OCI-M2 (cell line): ENCODE results near the gene GDPGP1.
"Not testable (repeated sequence)": the region's sequence is repeated elsewhere in the genome, so short reads cannot be mapped to it uniquely, and the experiment has no call there.

ENCODE experiments used
- DNase-seq: peaks from one replicate; lab custom pipeline; 2025; ENCODE audit not compliant: unreplicated experiment; lab: John Stamatoyannopoulos, UW

GDPGP1 gene

DNA sequence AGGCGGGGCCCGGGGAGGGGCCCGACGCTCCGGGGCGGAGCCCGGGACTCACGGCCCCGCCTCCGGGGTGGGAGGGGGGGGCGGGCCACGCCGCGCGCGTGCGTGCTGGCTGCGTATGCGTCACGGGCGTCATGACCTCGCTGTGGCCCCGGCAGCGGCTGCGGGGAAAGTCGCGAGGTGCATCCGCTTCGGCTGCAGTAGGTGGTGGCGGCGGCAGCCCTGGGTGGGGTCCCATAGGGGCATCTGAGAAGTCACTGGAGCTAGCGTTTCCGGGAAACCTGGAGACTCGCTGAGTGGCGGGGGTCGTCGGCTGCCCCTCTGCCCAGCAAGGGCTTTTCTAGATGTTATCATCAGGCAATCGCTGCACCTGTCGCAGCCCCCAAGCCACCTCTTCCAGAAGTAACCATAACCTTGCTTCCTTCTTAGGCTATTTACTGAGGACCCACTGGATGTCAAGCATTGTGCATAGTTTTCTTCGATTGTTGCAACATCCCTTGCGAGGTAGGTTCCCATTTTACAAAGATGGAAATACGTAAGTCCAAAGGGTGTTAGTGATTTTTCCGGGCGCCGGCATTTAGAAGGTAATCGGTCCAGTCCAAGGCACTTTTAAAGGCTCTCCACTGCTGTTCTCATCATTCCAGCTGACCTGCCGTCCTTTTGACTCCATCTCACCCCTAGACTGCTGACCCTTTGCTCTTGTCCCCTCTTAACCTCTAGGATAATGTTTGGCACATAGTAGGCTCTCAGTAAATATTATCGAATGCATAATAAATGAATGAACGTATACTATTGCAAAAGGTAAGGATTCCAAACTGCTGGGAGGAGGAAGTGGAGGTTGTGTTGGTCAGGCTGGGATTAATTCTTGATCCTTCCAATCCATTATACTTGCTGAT, at the start of gene GDPGP1:
GDPGP1 (plus strand) TSS at position 114 of the 893 bp plus-strand sequence. CDS start 6,700 bp downstream, outside the sequence.
- no peak for DNase-seq

- DNase-seq = no peak
Measured at GRCh38 chr15:90184786-90185704, 49.0 kb upstream of the GDPGP1 start.

DNA sequence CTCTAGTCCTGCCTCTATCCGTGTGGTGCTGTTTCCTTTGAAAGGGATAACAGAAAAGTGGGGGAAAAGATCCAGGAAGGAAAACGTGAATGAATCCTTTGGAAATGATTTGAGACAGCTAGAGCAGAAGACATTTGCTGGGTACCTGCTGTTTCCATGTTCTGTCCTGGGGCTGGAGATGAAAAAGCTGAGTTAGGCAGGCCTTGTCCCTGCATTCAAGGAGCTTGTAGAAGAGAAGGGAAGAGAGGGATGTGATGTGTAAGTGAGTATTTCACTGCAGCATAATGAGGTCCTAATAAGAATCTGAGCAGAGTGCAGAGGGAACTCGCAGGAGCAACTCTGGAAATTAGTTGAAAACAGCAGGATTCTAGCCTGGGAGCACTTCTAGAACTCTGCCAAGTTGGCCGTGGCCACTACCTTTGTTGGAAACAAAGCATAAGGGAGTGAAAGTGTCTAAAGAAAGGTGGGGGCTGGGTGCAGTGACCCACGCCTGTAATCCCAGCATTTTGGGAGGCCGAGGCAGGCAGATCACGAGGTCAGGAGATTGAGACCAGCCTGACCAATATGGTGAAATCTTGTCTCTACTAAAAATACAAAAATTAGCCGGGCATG, 46.6 kb upstream of the GDPGP1 start:
- no peak for DNase-seq

DNA sequence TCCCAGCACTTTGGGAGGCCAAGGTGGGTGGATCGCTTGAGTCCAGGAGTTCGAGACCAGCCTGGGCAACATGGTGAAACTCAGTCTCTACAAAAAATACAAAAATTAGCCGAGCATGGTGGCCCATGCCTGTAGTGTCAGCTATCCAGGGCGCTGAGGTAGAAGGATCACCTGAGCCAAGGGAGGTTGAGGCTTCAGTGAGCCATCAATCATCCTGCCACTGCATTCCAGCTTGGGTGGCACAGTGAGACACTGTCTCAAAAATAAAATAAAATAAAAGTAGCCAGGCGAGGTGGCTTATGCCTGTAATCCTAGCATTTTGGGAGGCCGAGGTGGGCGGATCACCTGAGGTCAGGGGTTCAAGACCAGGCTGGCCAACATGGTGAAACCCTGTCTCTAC, 45.9 kb upstream of the GDPGP1 start:
- DNase-seq = not testable (repeated sequence)

DNA sequence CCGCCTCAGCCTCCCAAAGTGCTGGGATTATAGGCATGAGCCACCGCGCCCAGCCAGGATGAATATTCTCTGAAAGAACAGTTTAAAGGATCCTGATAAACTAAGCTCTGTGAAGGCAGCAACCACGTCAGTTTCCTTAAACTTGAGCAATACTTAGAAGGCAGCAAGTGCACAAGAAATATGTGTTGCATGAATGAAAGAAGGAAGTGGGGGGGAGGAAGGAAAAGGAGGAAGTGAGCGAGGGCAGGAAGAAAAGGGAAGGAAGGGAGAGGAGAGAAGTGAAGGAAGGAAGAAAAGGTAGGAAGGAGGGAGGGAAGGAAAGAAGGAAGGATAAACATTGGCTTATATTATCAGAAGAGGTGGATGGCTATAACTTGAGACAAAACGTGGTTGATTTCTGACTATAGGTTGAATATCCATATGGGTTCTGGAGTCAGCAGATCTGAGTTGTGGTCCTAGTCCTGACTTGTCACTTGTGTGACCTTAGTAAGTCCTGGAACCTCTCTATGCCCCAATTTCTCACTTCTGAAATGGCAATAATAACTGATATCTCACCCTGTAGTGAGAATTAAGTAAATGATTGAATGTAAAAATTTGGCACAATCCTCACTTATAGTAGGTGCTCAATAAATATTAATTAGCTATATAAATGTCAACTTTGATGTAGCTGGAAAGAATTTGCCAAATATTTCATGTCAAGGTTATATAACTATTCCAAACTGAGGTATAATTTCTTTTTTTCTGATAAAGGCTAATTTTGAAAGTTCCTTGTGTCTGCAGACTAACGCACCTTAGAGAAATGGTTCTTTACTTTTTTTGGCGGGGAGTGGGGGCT, 44.9 kb upstream of the GDPGP1 start:
- no peak for DNase-seq

- no peak for DNase-seq
Measured at GRCh38 chr15:90189781-90190467, 44.1 kb upstream of the GDPGP1 start.

DNA sequence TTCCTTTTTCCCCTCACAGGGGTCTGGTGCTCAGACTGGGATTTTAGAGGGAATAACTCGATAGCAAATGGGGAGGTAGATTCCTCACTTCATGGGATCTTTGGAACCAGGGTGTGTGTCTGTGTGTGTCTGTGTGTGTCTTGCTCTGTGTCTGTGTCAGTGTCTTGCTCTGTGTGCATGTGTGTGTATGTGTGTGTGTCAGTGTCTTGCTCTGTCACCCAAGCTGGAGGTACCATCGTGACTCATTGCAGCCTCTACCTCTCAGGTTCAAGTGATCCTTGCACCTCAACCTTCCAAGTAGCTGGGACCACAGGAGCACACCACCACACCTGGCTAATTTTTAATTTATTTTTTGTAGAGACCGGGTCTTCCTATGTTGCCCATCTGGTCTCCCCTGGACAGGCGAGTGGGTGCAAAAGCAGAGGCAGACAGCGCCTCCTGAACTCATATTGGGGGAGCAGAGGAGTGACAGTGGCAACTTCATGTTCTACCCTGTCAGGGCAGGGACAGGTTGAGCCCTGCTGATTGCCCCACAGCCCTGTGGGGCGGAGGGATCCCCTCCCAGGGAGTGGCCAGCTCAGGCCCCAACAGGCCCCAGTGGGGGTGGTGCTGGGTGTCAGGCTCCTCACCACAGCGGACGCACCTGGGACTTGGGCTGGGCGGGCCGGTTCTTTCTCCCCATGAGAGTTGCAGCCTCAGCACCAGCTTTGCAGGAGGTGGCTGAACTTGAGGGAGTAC, 43.2 kb upstream of the GDPGP1 start:
- no peak for DNase-seq

- no peak for DNase-seq
Measured at GRCh38 chr15:90191344-90191687, 42.7 kb upstream of the GDPGP1 start.

DNA sequence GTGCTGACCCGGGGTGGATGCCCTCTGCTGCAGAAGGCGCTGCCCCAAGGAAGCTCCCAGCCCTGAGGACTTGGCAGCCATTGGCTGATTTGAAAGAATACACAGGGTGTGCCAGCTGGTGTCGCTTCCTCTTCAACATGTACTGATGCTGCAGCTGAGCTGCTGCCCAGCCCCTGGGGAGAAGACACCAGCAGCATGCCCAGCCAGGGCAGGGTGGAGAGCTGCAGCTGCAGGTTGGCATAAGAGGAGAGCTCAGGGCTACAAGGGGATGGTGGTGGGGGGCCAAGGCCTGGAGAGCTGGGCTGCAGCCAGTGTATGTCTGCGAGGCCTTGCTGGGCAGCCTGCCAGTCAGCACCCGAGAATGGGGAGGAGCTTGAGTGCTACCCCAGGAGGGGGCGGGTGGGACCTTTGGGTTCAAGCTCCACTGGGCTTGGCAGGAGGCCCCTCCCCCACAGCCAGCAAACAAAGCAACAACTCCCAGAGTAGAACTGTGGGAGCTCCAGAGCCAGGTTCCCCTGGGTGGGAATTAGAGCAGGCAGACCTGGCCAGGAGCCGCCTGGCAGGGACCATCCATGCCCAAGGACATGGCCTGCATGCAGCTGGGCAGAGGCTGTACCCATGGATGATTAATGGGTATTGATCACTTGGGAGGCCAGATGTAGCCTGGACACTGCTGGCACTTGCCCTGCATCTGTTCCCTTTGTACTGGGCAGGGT, 42.1 kb upstream of the GDPGP1 start:
- DNase-seq = no peak

DNA sequence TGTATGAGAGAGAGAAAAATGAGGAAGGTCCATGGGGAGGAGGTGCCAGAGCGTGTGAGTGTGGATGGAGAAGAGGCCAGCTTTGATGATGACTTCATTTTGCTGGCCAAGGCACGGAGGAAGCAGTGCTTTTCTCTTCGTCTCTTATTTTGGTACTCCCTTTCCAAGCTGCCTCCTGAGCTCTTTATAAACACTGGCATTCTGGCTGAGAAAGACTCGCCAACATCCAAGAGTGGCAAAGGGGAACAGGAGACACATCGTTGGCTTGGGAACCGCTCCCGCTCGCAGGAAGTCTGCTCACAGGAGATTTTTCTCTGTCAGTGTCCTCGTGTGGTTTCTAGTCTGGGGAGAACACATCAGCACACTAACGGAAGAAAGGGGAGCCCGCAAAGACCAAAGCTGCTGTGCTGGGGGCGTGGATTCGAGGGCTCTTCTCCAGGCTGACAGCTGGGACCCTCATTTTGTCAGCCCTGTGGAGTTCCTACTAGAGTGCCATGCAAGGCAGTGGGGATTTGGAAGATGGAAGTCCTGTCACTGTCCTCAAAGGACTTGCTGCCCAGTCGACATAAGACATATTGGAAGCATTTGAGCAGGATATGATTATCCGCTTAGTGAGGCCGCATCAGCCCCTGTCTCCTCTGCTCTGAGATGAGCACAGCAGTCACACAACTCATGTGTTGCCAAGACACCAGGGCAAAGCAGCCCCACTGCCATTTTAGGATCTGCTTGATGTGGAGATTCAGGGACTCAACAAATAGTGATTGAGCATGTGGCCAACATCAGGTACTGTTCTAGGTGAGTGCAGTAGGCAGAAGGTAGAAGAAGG, 40.8 kb upstream of the GDPGP1 start:
- no peak for DNase-seq

GRCh38 chr15:90194655-90195054, 39.4 kb upstream of the GDPGP1 start:
- DNase-seq = no peak

GRCh38 chr15:90200534-90201129, 33.4 kb upstream of the GDPGP1 start:
- DNase-seq = no peak

- DNase-seq = no peak
Measured at GRCh38 chr15:90201130-90201943, 32.7 kb upstream of the GDPGP1 start, which contains the start of gene SEMA4B. Gene SEMA4B, plus strand, starts transcription at chr15:90201330. Its CDS starts 249 bp downstream, at chr15:90201579.

DNA sequence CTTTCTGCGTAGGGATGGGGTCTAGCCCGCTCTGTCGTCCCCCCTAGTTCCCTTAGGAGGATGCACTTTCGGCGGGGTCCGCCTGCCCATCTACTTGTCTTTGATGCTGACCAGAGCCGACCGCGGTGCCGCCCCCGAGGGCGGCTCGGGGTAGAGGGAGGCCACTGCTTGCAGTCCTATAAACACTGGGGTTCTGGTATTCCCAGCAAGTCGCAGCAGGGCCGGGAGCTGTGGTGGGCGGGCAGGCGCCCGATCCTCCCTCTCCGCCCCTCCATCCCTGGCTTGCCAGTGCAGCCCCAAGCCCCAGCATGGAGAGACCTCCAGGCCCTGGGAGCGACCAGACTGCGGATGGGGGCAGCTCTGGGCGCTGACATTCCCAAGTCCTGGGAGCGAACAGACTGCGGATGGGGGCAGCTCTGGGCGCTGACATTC, 32.0 kb upstream of the GDPGP1 start:
- no peak for DNase-seq

DNA sequence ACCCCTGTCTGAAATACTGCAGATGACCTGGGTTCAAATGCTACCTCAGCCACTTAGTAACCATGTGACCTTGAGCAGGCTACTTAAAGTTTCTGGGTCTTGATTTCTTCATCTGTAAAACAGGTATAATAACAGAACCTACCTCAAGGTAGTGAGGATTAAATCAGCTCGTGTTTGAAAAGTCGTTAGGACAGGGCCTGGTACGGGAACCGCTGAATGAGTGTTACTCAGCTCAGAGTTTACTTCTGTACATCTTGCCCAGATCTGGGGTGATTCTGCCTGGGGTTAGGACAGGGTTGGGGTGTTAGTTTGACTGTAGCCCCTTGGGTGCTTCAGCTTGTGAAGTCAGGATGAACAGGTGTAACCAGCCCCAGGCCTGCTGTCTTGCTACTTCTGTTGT, 31.1 kb upstream of the GDPGP1 start:
- DNase-seq = no peak

DNA sequence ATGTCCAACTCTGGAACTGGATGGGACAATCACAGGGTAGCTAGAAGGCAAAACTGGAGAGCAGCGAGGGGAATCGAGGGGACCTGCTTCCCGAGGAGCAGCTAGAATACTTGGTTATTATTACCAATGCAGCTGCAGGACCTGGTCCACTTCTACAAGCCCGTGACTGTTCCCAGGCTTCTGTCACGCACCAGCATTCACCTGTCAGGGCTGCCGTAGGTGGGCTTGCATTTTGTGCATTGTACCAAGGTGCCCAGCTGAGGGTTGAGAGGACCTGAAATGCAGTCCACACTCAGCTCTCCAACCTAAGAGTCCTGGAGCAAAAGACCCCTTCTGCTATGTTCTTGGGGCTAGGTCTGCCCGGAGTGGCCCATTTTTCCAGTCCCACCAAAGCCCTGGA, 30.5 kb upstream of the GDPGP1 start:
- DNase-seq = no peak
